Neuronal stem cell (in vitro differentiated cells): Measurements from ENCODE around the gene LRRC4.

Experiments
- DNase-seq: peaks from one replicate; pipeline ENCODE4 v3.0.0-alpha.2; 2013; ENCODE audit warnings: low spot score
- H2AFZ ChIP-seq: one replicate; pipeline ENCODE4 v1.6.1; 2013; ENCODE audit warnings: mild to moderate bottlenecking, low read length, inconsistent platforms
- H2AK5ac ChIP-seq: 2 replicates; pipeline ENCODE4 v1.6.1; 2013; ENCODE audit warnings: low read depth, mild to moderate bottlenecking, inconsistent platforms, low read length, moderate library complexity, mixed read lengths
- H2BK120ac ChIP-seq: 2 replicates; pipeline ENCODE4 v1.6.1; 2013; ENCODE audit warnings: low read depth, mild to moderate bottlenecking, inconsistent platforms, low read length, moderate library complexity, mixed read lengths
- H2BK12ac ChIP-seq: one replicate; pipeline ENCODE4 v1.6.1; 2013; ENCODE audit warnings: low read length, inconsistent platforms
- H2BK15ac ChIP-seq: 2 replicates; pipeline ENCODE4 v1.6.1; 2013; ENCODE audit warnings: mild to moderate bottlenecking, low read length, inconsistent platforms, mixed read lengths
- H2BK5ac ChIP-seq: one replicate; pipeline ENCODE4 v1.6.1; 2013; ENCODE audit warnings: inconsistent platforms, mild to moderate bottlenecking, low read length, moderate library complexity
- H3K14ac ChIP-seq: one replicate; pipeline ENCODE4 v1.6.1; 2013; ENCODE audit warnings: low read length, inconsistent platforms
- H3K18ac ChIP-seq: 2 replicates; pipeline ENCODE4 v1.6.1; 2013; ENCODE audit warnings: low read length, inconsistent platforms
- H3K23ac ChIP-seq: 2 replicates; pipeline ENCODE4 v1.6.1; 2013; ENCODE audit warnings: low read depth, mild to moderate bottlenecking, mixed read lengths, low read length, inconsistent platforms; ENCODE audit not compliant: poor library complexity
- H3K27ac ChIP-seq: replicated peaks from 3 replicates; pipeline ENCODE4 v1.5.1; 2013; ENCODE audit warnings: low read length, inconsistent platforms
- H3K27me3 ChIP-seq, 3 experiments: 2 replicates each; pipeline ENCODE4 v1.6.1; 2013; ENCODE audit warnings: low read length in 3 of 3, mild to moderate bottlenecking in 2 of 3, inconsistent platforms in 1 of 3, low read depth in 1 of 3, mixed read lengths in 1 of 3, moderate library complexity in 1 of 3; ENCODE audit not compliant: control insufficient read depth in 3 of 3, insufficient read depth in 3 of 3
- H3K36me3 ChIP-seq, 2 donors: replicated peaks in 1 of 2; 2 replicates each; pipeline ENCODE4 v1.6.1; 2013; ENCODE audit warnings: low read length in 2 of 2; ENCODE audit not compliant: control insufficient read depth in 2 of 2, insufficient read depth in 2 of 2
- H3K4ac ChIP-seq: 2 replicates; pipeline ENCODE4 v1.6.1; 2013; ENCODE audit warnings: inconsistent platforms, mild to moderate bottlenecking, low read length, moderate library complexity
- H3K4me1 ChIP-seq, 2 donors: 1 replicate in 1 of 2; 2 replicates in 1 of 2; pipeline ENCODE4 v1.6.1; 2013; ENCODE audit warnings: low read length in 2 of 2, low read depth in 1 of 2; ENCODE audit not compliant: control insufficient read depth in 2 of 2, insufficient read depth in 1 of 2
- H3K4me2 ChIP-seq: one replicate; pipeline ENCODE4 v1.6.1; 2013; ENCODE audit warnings: mild to moderate bottlenecking, low read length, inconsistent platforms; ENCODE audit not compliant: insufficient read depth, poor library complexity, severe bottlenecking
- H3K4me3 ChIP-seq, 2 donors: 2 replicates each; pipeline ENCODE4 v1.5.1; 2013; ENCODE audit warnings: low read length in 2 of 2, mild to moderate bottlenecking in 2 of 2, inconsistent platforms in 1 of 2, moderate library complexity in 1 of 2
- H3K79me1 ChIP-seq: one replicate; pipeline ENCODE4 v1.6.1; 2013; ENCODE audit warnings: low read depth, mild to moderate bottlenecking, inconsistent platforms, low read length, moderate library complexity
- H3K9ac ChIP-seq: one replicate; pipeline ENCODE4 v1.6.1; 2013; ENCODE audit warnings: mild to moderate bottlenecking, low read depth, low read length, inconsistent platforms; ENCODE audit not compliant: poor library complexity
- H3K9me3 ChIP-seq, 2 donors: replicated peaks in 1 of 2; 2 replicates each; pipeline versions ENCODE3 to v1.6.1; 2013; ENCODE audit warnings: low read length in 2 of 2, mild to moderate bottlenecking in 2 of 2, inconsistent platforms in 1 of 2, low read depth in 1 of 2, mixed read lengths in 1 of 2, moderate library complexity in 1 of 2; ENCODE audit not compliant: control insufficient read depth in 2 of 2, insufficient read depth in 1 of 2
- H4K8ac ChIP-seq: one replicate; pipeline ENCODE4 v1.6.1; 2013; ENCODE audit warnings: low read depth, mild to moderate bottlenecking, inconsistent platforms, low read length, moderate library complexity
- H4K91ac ChIP-seq: one replicate; pipeline ENCODE4 v1.6.1; 2013; ENCODE audit warnings: low read length, low read depth, mild to moderate bottlenecking, inconsistent platforms; ENCODE audit not compliant: poor library complexity
- WGBS, 2 donors: extraction: QIAGEN DNeasy Blood & Tissue Kit; methylation state at CpG; one replicate each; pipeline ENCODE4 v1.1.7; 2013; ENCODE audit warnings: missing lambda C conversion rate in 2 of 2, mixed read lengths in 1 of 2; ENCODE audit not compliant: insufficient read length in 2 of 2, insufficient replicate concordance in 1 of 2; ENCODE audit errors: extremely low coverage in 2 of 2; 5-methylcytosine and 5-hydroxymethylcytosine counted together

LRRC4 gene

GRCh38 chr7:128076196-128076795 is 45.1 kb upstream of the LRRC4 start:
- H3K27me3 ChIP-seq: no peaks in the 10 kb centered on the region

GRCh38 chr7:128075242-128076095 is 44.2 kb upstream of the LRRC4 start:
- Histone ChIP-seq H3K4ac (no peak overlapping the region), H3K36me3 (peaks cover 3 to 46% of the 10 kb centered on the region in 2 donors), H3K14ac (no peak overlapping the region), H3K27ac (no peak overlapping the region), H3K27me3 (no peaks in the 10 kb centered on the region), H3K9ac (no peak overlapping the region), H3K4me1 (peaks cover 0 to 19% of the 10 kb centered on the region in 2 donors), H3K23ac (no peak overlapping the region), H3K4me3 (no peak overlapping the region), H4K91ac (no peak overlapping the region), H2BK15ac (no peak overlapping the region), H2AK5ac (no peak overlapping the region), H3K9me3 (no peaks in the 10 kb centered on the region), H2BK5ac (no peak overlapping the region), H2BK12ac (no peak overlapping the region), H3K4me2 (no peak overlapping the region), H3K18ac (no peak overlapping the region), H4K8ac (no peak overlapping the region), H2AFZ (no peak overlapping the region), H2BK120ac (no peak overlapping the region), H3K79me1 (no peaks in the 10 kb centered on the region)
- no CpG with 5 or more reads among the region's 12 CpGs for WGBS, 2 donors
- no peak for DNase-seq

More at GRCh38 chr7:128076196-128076795, 45.1 kb upstream of the LRRC4 start:
- H2BK120ac ChIP-seq: no peak overlapping the region
- H2AK5ac ChIP-seq: no peak overlapping the region
- H3K4me3 ChIP-seq: no peak overlapping the region
- no peak overlapping the region for H2BK12ac ChIP-seq
- no peak overlapping the region for H3K27ac ChIP-seq
- no peak overlapping the region for H2BK15ac ChIP-seq
- no peaks in the 10 kb centered on the region for H3K9me3 ChIP-seq
- peaks cover under 1 to 21% of the 10 kb centered on the region in 2 donors for H3K4me1 ChIP-seq
- H2AFZ ChIP-seq: no peak overlapping the region
- no peak overlapping the region for H4K8ac ChIP-seq
- no peak overlapping the region for H3K23ac ChIP-seq
- no peak overlapping the region for H3K9ac ChIP-seq
- no peak for DNase-seq
- H3K14ac ChIP-seq: no peak overlapping the region
- H3K36me3 ChIP-seq: peaks cover 3 to 49% of the 10 kb centered on the region in 2 donors
- H2BK5ac ChIP-seq: no peak overlapping the region
- H4K91ac ChIP-seq: no peak overlapping the region
- no peak overlapping the region for H3K4ac ChIP-seq
- no peak overlapping the region for H3K4me2 ChIP-seq
- no peaks in the 10 kb centered on the region for H3K79me1 ChIP-seq
- WGBS, 2 donors: no CpG with 5 or more reads among the region's 8 CpGs
- H3K18ac ChIP-seq: no peak overlapping the region

- Histone ChIP-seq H3K27me3 (no peaks in the 10 kb centered on the region), H2BK120ac (no peak overlapping the region), H3K79me1 (no peaks in the 10 kb centered on the region), H2AFZ (no peak overlapping the region), H3K4me3 (no peak overlapping the region), H3K9ac (no peak overlapping the region), H3K4ac (no peak overlapping the region), H4K8ac (no peak overlapping the region), H3K23ac (no peak overlapping the region), H2BK15ac (no peak overlapping the region), H2BK12ac (no peak overlapping the region), H3K18ac (no peak overlapping the region), H3K14ac (no peak overlapping the region), H4K91ac (no peak overlapping the region), H3K9me3 (no peaks in the 10 kb centered on the region), H3K4me2 (no peak overlapping the region), H3K36me3 (peaks cover 3 to 38% of the 10 kb centered on the region in 2 donors), H3K27ac (no peak overlapping the region), H2BK5ac (no peak overlapping the region), H2AK5ac (no peak overlapping the region), H3K4me1 (peaks cover 0 to 19% of the 10 kb centered on the region in 2 donors)
- DNase-seq: no peak
- WGBS, 2 donors: no CpG with 5 or more reads among the region's 6 CpGs
Observed at GRCh38 chr7:128074736-128075135, 43.5 kb upstream of the LRRC4 start.

- no peak overlapping the region for H3K27ac ChIP-seq
- no peak overlapping the region for H3K4me2 ChIP-seq
- no peak overlapping the region for H2BK120ac ChIP-seq
- no peak overlapping the region for H4K8ac ChIP-seq
- peaks cover 3 to 34% of the 10 kb centered on the region in 2 donors for H3K36me3 ChIP-seq
- no peak overlapping the region for H2AK5ac ChIP-seq
- no peak overlapping the region for H3K4me3 ChIP-seq
- no peaks in the 10 kb centered on the region for H3K79me1 ChIP-seq
- H2BK5ac ChIP-seq: no peak overlapping the region
- no peak overlapping the region for H3K23ac ChIP-seq
- H2AFZ ChIP-seq: no peak overlapping the region
- H3K4me1 ChIP-seq: peaks cover 0 to 19% of the 10 kb centered on the region in 2 donors
- H3K27me3 ChIP-seq: no peaks in the 10 kb centered on the region
- no peak overlapping the region for H3K14ac ChIP-seq
- H4K91ac ChIP-seq: no peak overlapping the region
- H2BK15ac ChIP-seq: no peak overlapping the region
- WGBS, 2 donors: no CpG with 5 or more reads among the region's 19 CpGs
- DNase-seq: no peak
- H2BK12ac ChIP-seq: no peak overlapping the region
- peak overlapping the region; percentile 50 for H3K9ac ChIP-seq
- H3K9me3 ChIP-seq: no peaks in the 10 kb centered on the region
- H3K18ac ChIP-seq: peak overlapping the region; percentile 23
- no peak overlapping the region for H3K4ac ChIP-seq
Observed at GRCh38 chr7:128074336-128074735, 43.1 kb upstream of the LRRC4 start.
